HG02884 (cell line): ENCODE measurements around the gene SMIM12.

Experiments
- ATAC-seq: cut with Tn5 transposase; IDR thresholded peaks from one replicate; pipeline ENCODE4 v1.9.1; 2021; ENCODE audit warnings: mild to moderate bottlenecking, moderate library complexity; ENCODE audit not compliant: unreplicated experiment

Gene SMIM12

DNA sequence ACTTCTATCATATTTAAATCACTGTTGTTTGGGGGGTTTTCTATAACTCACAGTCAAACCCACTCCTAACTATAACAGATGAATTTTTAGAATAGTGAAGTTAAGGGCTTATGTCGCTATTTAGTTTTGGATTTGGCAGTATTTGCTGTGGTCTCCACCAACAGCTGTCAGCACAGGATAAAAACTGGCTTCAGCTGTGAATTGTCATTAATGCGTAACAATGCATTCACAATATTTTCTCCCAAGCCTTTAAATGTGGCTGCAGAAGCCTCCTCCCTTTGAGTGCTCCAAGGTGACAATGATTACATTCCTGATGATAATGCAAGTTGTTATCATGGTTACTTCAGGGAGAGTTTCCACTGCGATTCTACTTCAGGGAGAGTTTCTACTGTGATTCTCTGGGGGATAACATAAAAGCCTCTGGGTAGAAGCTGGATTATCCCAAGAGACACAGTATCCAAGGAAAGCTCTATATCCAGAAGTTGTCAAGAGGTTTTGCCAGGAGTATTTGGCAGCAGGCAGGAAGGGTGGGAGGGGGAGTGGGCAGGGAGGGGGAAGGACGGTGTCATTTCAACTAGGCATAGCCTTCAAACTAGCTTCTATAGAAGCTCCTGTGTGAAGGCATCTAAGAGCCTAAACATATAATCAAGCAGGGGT lies 14.9 kb upstream of the SMIM12 start:
- no peak for ATAC-seq

- no peak for ATAC-seq
These were observed 12.6 kb upstream of the SMIM12 start for GRCh38 chr1:34872133-34872503.

- no peak for ATAC-seq
These were observed 12.0 kb upstream of the SMIM12 start for GRCh38 chr1:34871443-34872132.

GRCh38 chr1:34870395-34870794 lies 10.8 kb upstream of the SMIM12 start:
- no peak for ATAC-seq

DNA sequence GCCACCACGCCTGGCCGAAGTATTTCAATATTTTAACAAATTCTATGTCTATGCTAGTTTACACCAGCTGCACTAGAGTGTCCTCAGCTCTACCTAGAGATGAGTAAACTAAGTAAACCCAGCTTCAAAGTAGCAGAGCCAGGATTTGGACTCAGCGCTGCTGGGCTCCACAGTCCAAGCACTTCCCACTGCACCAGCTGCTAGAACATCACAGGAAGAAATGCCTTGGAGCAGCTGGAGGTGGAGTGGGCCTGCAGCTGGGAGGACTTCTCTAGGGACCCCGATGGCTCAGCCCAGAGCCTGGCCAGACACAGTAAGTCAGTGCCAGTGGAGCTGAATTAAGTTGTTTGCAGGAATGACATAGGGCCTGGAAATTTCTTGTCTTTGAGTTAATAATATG lies 10.2 kb upstream of the SMIM12 start:
- no peak for ATAC-seq

GRCh38 chr1:34868230-34869049 lies 8.9 kb upstream of the SMIM12 start:
- ATAC-seq, result no peak

- ATAC-seq, result no peak
These were observed 7.9 kb upstream of the SMIM12 start for GRCh38 chr1:34867415-34867814.

- ATAC-seq, result peak; percentile 18
These were observed 7.2 kb upstream of the SMIM12 start for GRCh38 chr1:34866762-34867109.

- ATAC-seq, result peak; percentile 64
These were observed 6.6 kb upstream of the SMIM12 start for GRCh38 chr1:34865981-34866761.

- no peak for ATAC-seq
These were observed 6.0 kb upstream of the SMIM12 start for GRCh38 chr1:34865573-34865972.

DNA sequence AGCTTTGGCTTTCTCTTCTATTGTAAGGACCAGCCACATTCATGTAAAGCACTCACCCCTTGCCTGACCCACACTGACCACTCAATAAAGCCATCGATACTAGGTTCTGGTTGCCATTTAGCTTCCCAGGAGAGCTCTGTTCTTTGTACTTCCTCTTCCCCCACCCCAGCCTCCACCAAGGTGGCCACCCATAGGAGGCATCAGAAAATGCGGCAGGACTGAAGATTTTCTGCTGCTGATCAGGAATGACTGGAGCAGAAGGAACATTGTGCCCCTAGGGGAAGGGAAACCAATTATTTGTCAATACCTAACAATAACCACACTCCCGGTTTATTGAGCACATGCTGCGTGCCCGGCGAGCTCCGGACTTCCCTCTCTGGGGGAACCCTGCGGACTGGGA lies 5.2 kb upstream of the SMIM12 start:
- no peak for ATAC-seq

DNA sequence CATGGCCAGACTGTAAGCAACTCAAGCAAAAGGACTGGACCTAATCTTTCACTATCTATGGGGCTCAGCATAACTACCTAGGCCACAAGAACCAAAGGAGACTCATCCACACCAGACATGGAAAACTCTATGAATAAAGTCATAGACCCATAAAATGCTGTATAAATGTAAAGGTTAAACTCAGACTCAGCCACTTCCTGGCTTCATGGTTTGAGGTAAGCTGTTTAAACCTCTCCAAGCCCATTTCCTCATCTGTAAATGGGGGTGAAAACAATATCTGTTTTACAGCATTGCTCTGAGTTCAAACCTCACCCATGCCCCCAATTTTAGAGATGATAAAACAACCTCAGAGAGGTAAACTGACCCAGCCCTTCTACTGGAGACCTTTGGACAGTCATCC lies 4.0 kb upstream of the SMIM12 start:
- no peak for ATAC-seq

- ATAC-seq, result peak; percentile 9
These were observed 576 bp downstream of the SMIM12 start for GRCh38 chr1:34858901-34859445.

DNA sequence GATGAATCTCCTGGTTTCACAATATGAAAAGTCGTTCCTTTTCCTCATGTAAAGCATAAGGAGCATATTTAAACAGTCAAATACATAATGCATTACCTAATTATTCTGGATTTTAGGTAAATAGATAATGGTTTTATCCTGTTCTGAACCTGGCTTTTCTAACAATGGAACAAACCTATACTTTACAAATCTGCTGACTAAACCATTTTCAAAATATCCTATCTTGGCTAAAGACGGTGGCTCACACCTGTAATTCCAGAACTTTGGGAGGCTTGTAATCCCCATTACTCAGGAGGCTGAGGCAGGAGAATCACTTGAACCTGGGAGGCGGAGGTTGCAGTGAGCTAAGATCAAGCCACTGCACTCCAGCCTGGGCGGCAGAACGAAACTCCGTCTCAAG lies 2.9 kb downstream of the SMIM12 start:
- ATAC-seq, result no peak

DNA sequence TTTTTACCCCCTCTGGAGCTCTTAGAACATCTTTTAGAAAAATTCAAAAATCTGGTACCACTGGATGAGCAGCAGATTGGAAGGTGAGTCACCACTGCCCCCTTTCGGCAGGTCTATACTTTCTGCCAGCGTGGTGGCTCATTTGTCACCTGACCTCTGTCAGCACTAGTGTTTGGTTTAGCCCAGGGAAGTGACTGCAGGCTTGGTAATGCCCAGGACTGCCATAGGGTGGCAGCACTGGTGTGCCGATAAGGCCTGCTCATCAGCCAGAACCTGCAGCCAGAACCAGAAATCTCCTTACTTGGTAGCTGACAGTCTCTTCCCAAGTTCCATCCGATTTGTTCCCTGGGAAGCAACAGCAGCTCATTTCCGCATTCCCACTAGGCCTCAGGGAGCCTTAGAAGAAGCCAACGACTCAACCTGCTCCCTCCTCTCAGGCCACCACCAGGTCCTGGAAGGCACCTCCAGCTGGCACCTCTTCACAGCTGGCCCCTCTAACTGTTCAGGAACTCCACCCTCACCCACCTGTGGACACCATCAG lies 6.8 kb downstream of the SMIM12 start:
- peak; percentile 88 for ATAC-seq

GRCh38 chr1:34851431-34852105 lies 8.0 kb downstream of the SMIM12 start:
- no peak for ATAC-seq

DNA sequence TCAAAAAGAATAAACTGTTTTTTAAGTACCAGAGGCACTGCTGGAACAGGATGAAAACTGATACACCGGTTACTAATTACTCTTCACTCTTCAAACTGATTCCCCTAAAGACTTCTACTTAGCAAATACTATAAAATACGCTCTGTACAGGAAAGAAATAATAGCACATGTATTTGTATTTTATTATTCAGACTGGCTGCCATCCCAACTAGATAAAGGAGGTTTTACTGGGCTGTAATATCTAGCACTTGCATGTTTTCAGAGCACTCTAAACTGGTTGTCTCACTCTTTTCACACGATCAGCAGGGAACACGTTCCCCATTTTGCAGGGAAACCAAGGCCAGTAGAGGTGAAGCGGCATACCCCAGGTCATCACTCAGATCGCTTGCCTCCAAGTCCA lies 9.2 kb downstream of the SMIM12 start:
- ATAC-seq, result no peak

- no peak for ATAC-seq
These were observed 12.5 kb downstream of the SMIM12 start for GRCh38 chr1:34847094-34847493.

DNA sequence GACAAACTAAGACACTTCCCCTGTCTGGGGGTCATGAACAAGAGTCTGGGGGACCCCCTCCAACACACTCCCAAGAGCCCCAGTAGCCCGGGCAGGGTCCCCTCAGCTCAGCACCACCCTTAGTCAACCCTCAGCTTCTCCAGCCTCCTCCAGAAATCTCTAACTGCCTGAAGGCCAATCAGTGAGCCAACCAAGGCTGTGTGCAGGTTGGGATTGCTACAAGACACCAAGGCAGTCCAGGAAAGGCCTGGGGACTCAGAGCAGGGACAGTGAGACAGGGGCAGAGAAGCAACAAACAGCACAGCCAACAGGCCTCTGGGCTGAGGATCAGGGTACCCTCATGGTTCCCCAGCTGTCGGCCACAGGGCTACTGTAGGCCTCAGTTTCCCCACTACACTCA lies 13.3 kb downstream of the SMIM12 start:
- no peak for ATAC-seq
